ENCODE data around the gene SMIM8. TPM values are rescaled to one million over a fixed set of nuclear protein-coding genes. Genes with fewer than 3 reads are reported as not detected.

SMIM8 gene
- total RNA-seq, 4 donors from 2014 or later: 2.8 to 17.7 (median 6.9) TPM

DNA sequence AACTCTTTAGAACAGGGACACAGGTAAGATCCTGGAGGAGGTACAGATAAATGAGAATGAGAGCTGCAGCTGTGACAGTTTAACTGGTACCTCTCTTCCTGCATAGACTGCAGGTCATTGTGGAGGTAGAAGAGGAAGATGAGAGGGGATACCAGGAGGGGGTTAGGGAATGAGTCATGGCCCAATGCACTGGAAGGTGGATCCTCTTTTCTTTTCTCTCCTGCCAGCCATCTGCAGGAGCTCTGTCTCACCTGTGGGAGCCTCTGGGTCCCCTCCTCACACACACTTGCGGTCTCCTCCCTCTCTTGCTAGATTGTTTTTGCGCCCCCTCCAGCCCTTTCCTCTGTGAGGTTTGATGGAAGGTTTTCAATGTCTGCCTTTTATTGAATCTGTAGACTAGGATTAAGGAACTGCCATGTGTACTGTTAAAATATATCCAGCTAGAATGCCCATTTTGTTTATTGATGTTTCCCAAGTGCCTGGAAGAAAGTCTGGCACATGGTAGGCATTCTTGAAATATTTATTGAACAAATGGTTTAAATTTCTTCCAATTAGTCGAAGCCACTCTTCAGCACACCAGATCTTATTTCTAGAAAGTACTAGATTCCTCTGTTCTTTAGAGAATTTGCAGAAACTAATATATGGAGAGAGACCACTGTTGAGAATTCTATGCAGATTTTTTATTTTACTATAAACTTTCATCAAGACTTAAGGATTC lies 35.2 kb downstream of the SMIM8 start:
- DNase-seq (no peak), ATAC-seq (no peak)
- H3K27me3 ChIP-seq: no peaks in the 10 kb centered on the region
- H3K4me3 ChIP-seq: no peak overlapping the region
- no peaks in the 10 kb centered on the region for H3K4me1 ChIP-seq
- H3K27ac ChIP-seq: no peak overlapping the region
- in situ Hi-C loops (cut with MboI; ENCODE audit: low sequenced_read_pairs in 4 of 4) (no loop called here), intact Hi-C loops (cut with DNase I; ENCODE audit: low total_unique reads) (no loop called here)
- no peaks in the 10 kb centered on the region for H3K36me3 ChIP-seq
- no peaks in the 10 kb centered on the region for H3K9me3 ChIP-seq
- no peak for TF ChIP-seq CTCF (IDR thresholded peaks at IDR 0.05 in 4 of 5, conservative IDR thresholded peaks at IDR 0.05 in 1 of 5)
- TF ChIP-seq POLR2A (IDR thresholded peaks at IDR 0.05): no peak

DNA sequence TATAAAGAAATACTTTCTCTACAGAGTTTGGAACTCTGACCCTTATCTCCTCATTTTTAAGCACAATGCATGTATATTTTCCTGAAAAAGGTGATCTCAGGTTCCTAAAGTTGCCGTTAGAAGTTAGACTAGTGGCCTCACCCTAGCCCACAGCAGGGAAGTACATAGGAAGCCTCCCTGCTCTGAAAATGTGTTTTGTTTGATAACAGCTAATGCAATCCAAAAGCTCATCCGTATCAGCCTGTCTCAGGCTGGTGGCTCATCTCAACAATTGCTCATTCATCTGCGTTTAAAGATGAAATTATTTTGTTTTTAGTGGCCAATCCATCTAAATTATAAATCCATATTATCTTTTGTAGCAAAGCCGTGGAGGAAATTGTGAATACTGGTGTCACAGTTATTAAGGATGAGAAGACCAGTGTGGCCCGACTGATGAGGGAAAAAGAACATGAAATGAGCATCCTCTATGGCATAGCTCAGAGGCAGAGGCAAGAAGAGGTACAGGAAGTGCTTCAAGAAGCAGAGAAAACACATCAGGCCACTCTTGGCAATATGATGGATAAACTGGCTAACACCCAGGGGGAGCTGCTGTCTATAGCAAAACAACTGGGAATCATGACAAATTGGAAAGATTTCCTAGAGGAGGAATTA lies 42.3 kb downstream of the SMIM8 start:
- H3K4me3 ChIP-seq: no peak overlapping the region
- H3K36me3 ChIP-seq: no peaks in the 10 kb centered on the region
- no peak for ATAC-seq
- no peaks in the 10 kb centered on the region for H3K27me3 ChIP-seq
- intact Hi-C loops (cut with DNase I; ENCODE audit: low total_unique reads): no loop called here
- no peaks in the 10 kb centered on the region for H3K9me3 ChIP-seq
- in situ Hi-C loops (cut with MboI; ENCODE audit: low sequenced_read_pairs in 4 of 4): no loop called here
- TF ChIP-seq CTCF (IDR thresholded peaks at IDR 0.05 in 4 of 5, conservative IDR thresholded peaks at IDR 0.05 in 1 of 5): no peak
- no peak for TF ChIP-seq POLR2A (IDR thresholded peaks at IDR 0.05)
- no peak overlapping the region for H3K27ac ChIP-seq
- H3K4me1 ChIP-seq: no peaks in the 10 kb centered on the region
- DNase-seq: no peak

- H3K27ac ChIP-seq: no peak overlapping the region
- in situ Hi-C loops (cut with MboI; ENCODE audit: low sequenced_read_pairs in 4 of 4) (no loop called here), intact Hi-C loops (cut with DNase I; ENCODE audit: low total_unique reads) (no loop called here)
- DNase-seq (no peak), ATAC-seq (no peak)
- TF ChIP-seq CTCF (IDR thresholded peaks at IDR 0.05 in 4 of 5, conservative IDR thresholded peaks at IDR 0.05 in 1 of 5): no peak
- no peak for TF ChIP-seq POLR2A (IDR thresholded peaks at IDR 0.05)
- no peaks in the 10 kb centered on the region for H3K36me3 ChIP-seq
- no peaks in the 10 kb centered on the region for H3K4me1 ChIP-seq
- H3K4me3 ChIP-seq: no peak overlapping the region
- H3K27me3 ChIP-seq: no peaks in the 10 kb centered on the region
- H3K9me3 ChIP-seq: no peaks in the 10 kb centered on the region
Observed at GRCh38 chr6:87366072-87366827, 43.9 kb downstream of the SMIM8 start.

- Histone ChIP-seq H3K4me1 (no peaks in the 10 kb centered on the region), H3K27ac (no peak overlapping the region), H3K9me3 (no peaks in the 10 kb centered on the region), H3K4me3 (no peak overlapping the region), H3K27me3 (no peaks in the 10 kb centered on the region), H3K36me3 (no peaks in the 10 kb centered on the region)
- DNase-seq (no peak), ATAC-seq (no peak)
- TF ChIP-seq POLR2A (IDR thresholded peaks at IDR 0.05) (no peak), CTCF (IDR thresholded peaks at IDR 0.05 in 4 of 5, conservative IDR thresholded peaks at IDR 0.05 in 1 of 5) (no peak)
- intact Hi-C loops (cut with DNase I; ENCODE audit: low total_unique reads): no loop called here
- in situ Hi-C loops (cut with MboI; ENCODE audit: low sequenced_read_pairs in 4 of 4): no loop called here
Observed at GRCh38 chr6:87366899-87367298, 44.5 kb downstream of the SMIM8 start.

Measured in gastrocnemius medialis (tissue), 4 donors.